BJ (cell line): ENCODE results near the gene MATN1. TPM values are rescaled to one million over a fixed set of nuclear protein-coding genes. Genes with fewer than 3 reads are reported as not detected.

Source experiments
- CTCF ChIA-PET: fragments of 350-600 bp; formaldehyde crosslinking; extraction: SDS; loops from one replicate; lab custom pipeline; 2021; ENCODE audit warnings: antibody characterized with exemption, inconsistent platforms; lab: Yijun Ruan, JAX
- POLR2A ChIA-PET: fragments of 300-600 bp; sonication (Branson Sonifier 250); formaldehyde crosslinking; extraction: SDS; loops from one replicate; lab custom pipeline; 2021; ENCODE audit warnings: antibody characterized with exemption; lab: Charles Lee
- DNase-seq: peaks from one replicate; pipeline ENCODE4 v3.0.0-alpha.2; 2011; ENCODE audit warnings: low read depth
- H3K27me3 ChIP-seq: 2 replicates; pipeline ENCODE4 v1.6.0; 2011; ENCODE audit warnings: low read length; ENCODE audit not compliant: control insufficient read depth, insufficient read depth
- H3K36me3 ChIP-seq: 2 replicates; pipeline ENCODE4 v1.5.1; 2011; ENCODE audit warnings: low read length; ENCODE audit not compliant: control insufficient read depth, insufficient read depth
- H3K4me3 ChIP-seq: 2 replicates; pipeline ENCODE4 v1.5.1; 2011; ENCODE audit warnings: low read depth, mild to moderate bottlenecking, control low read depth, low read length
- CTCF ChIP-seq: IDR thresholded peaks from 2 replicates; pipeline ENCODE4 v1.5.1; 2011; ENCODE audit warnings: low read depth, mild to moderate bottlenecking, control low read depth, inconsistent platforms, low read length, moderate library complexity; ENCODE audit not compliant: insufficient read depth
- polyA plus RNA-seq: library from polyadenylated mRNA; depleted of rRNA; stranded (reverse); fragments of >200 nt; gene quantifications from 2 replicates; pipeline ENCODE4 v1.2.3, GENCODE V29; 2011

The MATN1 gene
- polyA plus RNA-seq, 1 experiment: 0.13 TPM

- CTCF ChIA-PET: interaction anchor here (0.6 to 3.1 kb wide), 40 partner anchors 8 to 1827 kb away, joined by 3 to 22 read pairs (median 3); partner anchors contain the start of gene MECR
- Histone ChIP-seq H3K27me3 (peaks cover 13% of the 10 kb centered on the region), H3K36me3 (no peaks in the 10 kb centered on the region), H3K4me3 (no peak overlapping the region)
- POLR2A ChIA-PET: no interaction called here
- no peak for DNase-seq
- TF ChIP-seq CTCF: peak; percentile 90
Measured at GRCh38 chr1:30707412-30708360, 15.7 kb downstream of the MATN1 start.

GRCh38 chr1:30706528-30706927 is 16.9 kb downstream of the MATN1 start:
- no peak for TF ChIP-seq CTCF
- Histone ChIP-seq H3K4me3 (no peak overlapping the region), H3K36me3 (no peaks in the 10 kb centered on the region), H3K27me3 (peaks cover 5% of the 10 kb centered on the region)
- DNase-seq: no peak
- CTCF ChIA-PET: interaction anchor here (1.4 to 3.1 kb wide), 4 partner anchors 30 to 1375 kb away, joined by 4 to 22 read pairs (median 12); no protein-coding TSS in a partner anchor
- POLR2A ChIA-PET: no interaction called here

- ChIA-PET CTCF (no interaction called here), POLR2A (no interaction called here)
- no peak overlapping the region for H3K4me3 ChIP-seq
- H3K27me3 ChIP-seq: peaks cover 3% of the 10 kb centered on the region; the same call in 1 of the 2 replicates
- TF ChIP-seq CTCF: no peak
- H3K36me3 ChIP-seq: no peaks in the 10 kb centered on the region
- no peak for DNase-seq
Measured at GRCh38 chr1:30705698-30706097, 17.7 kb downstream of the MATN1 start.

GRCh38 chr1:30704765-30705509 is 18.4 kb downstream of the MATN1 start:
- Histone ChIP-seq H3K36me3 (no peaks in the 10 kb centered on the region), H3K4me3 (no peak overlapping the region), H3K27me3 (peaks cover under 1% of the 10 kb centered on the region; the same call in 1 of the 2 replicates)
- no peak for DNase-seq
- no peak for TF ChIP-seq CTCF
- POLR2A ChIA-PET: no interaction called here
- CTCF ChIA-PET: interaction anchor here (0.9 kb wide), 1 partner anchor 10 kb away, joined by 3 read pairs; no protein-coding TSS in a partner anchor

GRCh38 chr1:30704271-30704670 is 19.1 kb downstream of the MATN1 start:
- ChIA-PET CTCF (interaction anchor here (0.9 kb wide), 1 partner anchor 9 kb away, joined by 3 read pairs; no protein-coding TSS in a partner anchor), POLR2A (no interaction called here)
- Histone ChIP-seq H3K36me3 (no peaks in the 10 kb centered on the region), H3K4me3 (no peak overlapping the region), H3K27me3 (no peaks in the 10 kb centered on the region)
- DNase-seq: no peak
- no peak for TF ChIP-seq CTCF
